GM23338 (cell line): ENCODE results near the gene SEMA5A. TPM values are rescaled to one million over a fixed set of nuclear protein-coding genes. Genes with fewer than 3 reads are reported as not detected.

Experiments used
- ATAC-seq: fragments of 200-7000 bp; cut with Tn5 transposase; 3 replicates; pipeline ENCODE4 v1.9.1; 2020
- DNase-seq: peaks from one replicate; pipeline ENCODE4 v3.0.0-alpha.2; 2015; ENCODE audit warnings: low spot score
- H2AFZ ChIP-seq: fragments of 200-600 bp; sonication (generic); 2 replicates; pipeline ENCODE4 v1.8.0; 2016; ENCODE audit warnings: antibody characterized with exemption, mild to moderate bottlenecking, moderate library complexity
- H3F3A ChIP-seq: fragments of 200-600 bp; sonication (generic); replicated peaks from 2 replicates; pipeline ENCODE4 v1.8.0; 2017; ENCODE audit warnings: antibody characterized with exemption, mixed run types, low read depth
- H3K27ac ChIP-seq: fragments of 200-600 bp; sonication (generic); 2 replicates; pipeline ENCODE4 v1.6.1; 2016; ENCODE audit warnings: low read depth
- H3K27me3 ChIP-seq: fragments of 200-600 bp; sonication (generic); 2 replicates; pipeline ENCODE4 v1.8.0; 2016; ENCODE audit warnings: mild to moderate bottlenecking, mixed run types, moderate library complexity; ENCODE audit not compliant: insufficient read depth
- H3K36me3 ChIP-seq: fragments of 200-600 bp; sonication (generic); 2 replicates; pipeline ENCODE4 v1.8.0; 2016; ENCODE audit warnings: mild to moderate bottlenecking; ENCODE audit not compliant: insufficient read depth
- H3K4me1 ChIP-seq: fragments of 200-600 bp; sonication (generic); 2 replicates; pipeline ENCODE4 v1.8.0; 2016; ENCODE audit warnings: mild to moderate bottlenecking, moderate library complexity; ENCODE audit not compliant: insufficient read depth
- H3K4me2 ChIP-seq: fragments of 200-600 bp; sonication (generic); 2 replicates; pipeline ENCODE4 v1.7.1; 2017; ENCODE audit warnings: mixed run types
- H3K4me3 ChIP-seq: fragments of 200-600 bp; sonication (generic); 2 replicates; pipeline ENCODE4 v1.6.1; 2016; ENCODE audit warnings: mixed run types
- H3K79me2 ChIP-seq: fragments of 200-600 bp; sonication (generic); replicated peaks from 2 replicates; pipeline ENCODE4 v1.8.0; 2017; ENCODE audit warnings: mild to moderate bottlenecking; ENCODE audit not compliant: insufficient read depth
- H3K9me2 ChIP-seq: fragments of 200-600 bp; sonication (generic); 2 replicates; pipeline ENCODE4 v1.8.0; 2017; ENCODE audit not compliant: insufficient read depth
- H4K20me1 ChIP-seq: fragments of 200-600 bp; sonication (generic); replicated peaks from 2 replicates; pipeline ENCODE4 v1.8.0; 2017; ENCODE audit warnings: mild to moderate bottlenecking; ENCODE audit not compliant: insufficient read depth
- H3K27ac Mint-ChIP-seq: 2 replicates; pipeline ENCODE4 v1.8.0; 2020; ENCODE audit warnings: inconsistent platforms, mild to moderate bottlenecking, moderate library complexity, mixed read lengths
- H3K27me3 Mint-ChIP-seq: 3 replicates; pipeline ENCODE4 v1.8.0; 2022; ENCODE audit warnings: low read depth, mild to moderate bottlenecking, moderate library complexity, mixed read lengths, inconsistent platforms; ENCODE audit not compliant: insufficient read depth, poor library complexity
- H3K36me3 Mint-ChIP-seq: 3 replicates; pipeline ENCODE4 v1.8.0; 2021; ENCODE audit warnings: low read depth, mild to moderate bottlenecking, inconsistent platforms, moderate library complexity, mixed read lengths
- H3K4me1 Mint-ChIP-seq: 3 replicates; pipeline ENCODE4 v1.8.0; 2020; ENCODE audit warnings: mild to moderate bottlenecking, inconsistent platforms, mixed read lengths
- H3K4me3 Mint-ChIP-seq: 3 replicates; pipeline ENCODE4 v1.8.0; 2021; ENCODE audit warnings: moderate library complexity, mild to moderate bottlenecking, inconsistent platforms, mixed read lengths
- H3K9me3 Mint-ChIP-seq: 3 replicates; pipeline ENCODE4 v1.8.0; 2020; ENCODE audit warnings: moderate library complexity, mild to moderate bottlenecking, inconsistent platforms, mixed read lengths
- JUNB ChIP-seq: IDR thresholded peaks from one replicate; pipeline ENCODE4 v1.6.1; 2016; ENCODE audit warnings: antibody characterized with exemption; ENCODE audit not compliant: unreplicated experiment
- NANOG ChIP-seq: IDR thresholded peaks from 2 replicates; pipeline ENCODE4 v1.6.1; 2016; ENCODE audit warnings: antibody characterized with exemption, borderline replicate concordance
- POLR2AphosphoS5 ChIP-seq: IDR thresholded peaks from 2 replicates; pipeline ENCODE4 v1.6.1; 2016; ENCODE audit warnings: antibody characterized with exemption, low read depth
- STAT1 ChIP-seq: IDR thresholded peaks from one replicate; pipeline ENCODE4 v1.6.1; 2016; ENCODE audit warnings: antibody characterized with exemption; ENCODE audit not compliant: unreplicated experiment
- ZNF114 ChIP-seq: fragments of 250-450 bp; sonication (Bioruptor Pico); IDR thresholded peaks from 2 replicates; pipeline ENCODE4 v1.5.0; 2020; ENCODE audit warnings: mild to moderate bottlenecking, moderate library complexity
- ZNF331 ChIP-seq: fragments of 250-450 bp; sonication (Bioruptor Pico); IDR thresholded peaks from 2 replicates; pipeline ENCODE4 v1.5.0; 2020; ENCODE audit warnings: low read depth, mild to moderate bottlenecking, moderate library complexity
- polyA plus RNA-seq: library from polyadenylated mRNA; unstranded; fragments of >200 nt; fragmentation: Nextera tagmentation; extraction: Ambion mirVana; gene quantifications from 2 replicates; pipeline ENCODE4 v1.2.1, GENCODE V29; 2016
- total RNA-seq: library from RNA; depleted of rRNA; stranded (reverse); fragments of >200 nt; shearing (Covaris generic); gene quantifications from 2 replicates; pipeline ENCODE4 v1.2.3, GENCODE V29; 2014
- TF ChIP-seq, protein P1 (sequence below), 2 experiments: fragments of 200-600 bp in 1 of 2; sonication (generic) in 1 of 2; conservative IDR thresholded peaks; 2 replicates each; pipeline versions ENCODE4 v1.5.1 to v1.6.1; 2016 to 2017; ENCODE audit warnings: antibody characterized with exemption in 2 of 2, low read depth in 2 of 2, mild to moderate bottlenecking in 2 of 2, moderate library complexity in 1 of 2
- TF ChIP-seq, protein P2 (sequence below): IDR thresholded peaks from one replicate; pipeline ENCODE4 v1.6.1; 2018; ENCODE audit warnings: antibody characterized with exemption; ENCODE audit not compliant: unreplicated experiment
- TF ChIP-seq, protein P3 (sequence below): fragments of 250-450 bp; sonication (Bioruptor Pico); IDR thresholded peaks from 2 replicates; pipeline ENCODE4 v1.5.0; 2020; ENCODE audit warnings: mild to moderate bottlenecking, moderate library complexity

Gene SEMA5A
- total and polyA plus RNA-seq, 2 experiments from 2014 or later, result 2.1 to 8.1 TPM

DNA sequence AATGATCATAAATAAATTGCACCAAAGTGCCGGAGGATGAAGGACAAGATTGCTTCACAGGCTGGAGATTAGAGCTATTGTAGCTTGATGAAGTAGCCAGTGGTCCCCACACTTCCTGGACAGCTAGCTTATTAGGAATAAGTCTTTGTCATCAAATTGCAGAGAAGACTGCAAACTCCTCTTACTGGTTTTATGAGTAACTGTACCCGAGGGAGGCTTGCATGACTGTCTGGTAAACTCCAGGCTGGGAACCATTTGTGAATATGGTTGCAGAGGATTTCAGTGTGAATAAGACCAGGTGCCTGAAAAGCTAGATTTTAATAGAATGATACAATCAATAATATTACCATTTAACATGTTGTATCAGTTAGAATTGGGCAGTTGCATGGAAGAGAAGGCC is 36.5 kb upstream of the SEMA5A start:
- no peak for DNase-seq
- no peaks in the 10 kb centered on the region for H3K4me1 ChIP-seq
- no peaks in the 10 kb centered on the region for H3K36me3 Mint-ChIP-seq
- TF ChIP-seq STAT1, result no peak
- TF ChIP-seq JUNB, result no peak
- TF ChIP-seq, protein P1, sequence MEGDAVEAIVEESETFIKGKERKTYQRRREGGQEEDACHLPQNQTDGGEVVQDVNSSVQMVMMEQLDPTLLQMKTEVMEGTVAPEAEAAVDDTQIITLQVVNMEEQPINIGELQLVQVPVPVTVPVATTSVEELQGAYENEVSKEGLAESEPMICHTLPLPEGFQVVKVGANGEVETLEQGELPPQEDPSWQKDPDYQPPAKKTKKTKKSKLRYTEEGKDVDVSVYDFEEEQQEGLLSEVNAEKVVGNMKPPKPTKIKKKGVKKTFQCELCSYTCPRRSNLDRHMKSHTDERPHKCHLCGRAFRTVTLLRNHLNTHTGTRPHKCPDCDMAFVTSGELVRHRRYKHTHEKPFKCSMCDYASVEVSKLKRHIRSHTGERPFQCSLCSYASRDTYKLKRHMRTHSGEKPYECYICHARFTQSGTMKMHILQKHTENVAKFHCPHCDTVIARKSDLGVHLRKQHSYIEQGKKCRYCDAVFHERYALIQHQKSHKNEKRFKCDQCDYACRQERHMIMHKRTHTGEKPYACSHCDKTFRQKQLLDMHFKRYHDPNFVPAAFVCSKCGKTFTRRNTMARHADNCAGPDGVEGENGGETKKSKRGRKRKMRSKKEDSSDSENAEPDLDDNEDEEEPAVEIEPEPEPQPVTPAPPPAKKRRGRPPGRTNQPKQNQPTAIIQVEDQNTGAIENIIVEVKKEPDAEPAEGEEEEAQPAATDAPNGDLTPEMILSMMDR (conservative IDR thresholded peaks at IDR 0.05; ENCODE audit: low read depth in 2 of 2), result no peak
- TF ChIP-seq ZNF114, result no peak
- TF ChIP-seq, protein P2, sequence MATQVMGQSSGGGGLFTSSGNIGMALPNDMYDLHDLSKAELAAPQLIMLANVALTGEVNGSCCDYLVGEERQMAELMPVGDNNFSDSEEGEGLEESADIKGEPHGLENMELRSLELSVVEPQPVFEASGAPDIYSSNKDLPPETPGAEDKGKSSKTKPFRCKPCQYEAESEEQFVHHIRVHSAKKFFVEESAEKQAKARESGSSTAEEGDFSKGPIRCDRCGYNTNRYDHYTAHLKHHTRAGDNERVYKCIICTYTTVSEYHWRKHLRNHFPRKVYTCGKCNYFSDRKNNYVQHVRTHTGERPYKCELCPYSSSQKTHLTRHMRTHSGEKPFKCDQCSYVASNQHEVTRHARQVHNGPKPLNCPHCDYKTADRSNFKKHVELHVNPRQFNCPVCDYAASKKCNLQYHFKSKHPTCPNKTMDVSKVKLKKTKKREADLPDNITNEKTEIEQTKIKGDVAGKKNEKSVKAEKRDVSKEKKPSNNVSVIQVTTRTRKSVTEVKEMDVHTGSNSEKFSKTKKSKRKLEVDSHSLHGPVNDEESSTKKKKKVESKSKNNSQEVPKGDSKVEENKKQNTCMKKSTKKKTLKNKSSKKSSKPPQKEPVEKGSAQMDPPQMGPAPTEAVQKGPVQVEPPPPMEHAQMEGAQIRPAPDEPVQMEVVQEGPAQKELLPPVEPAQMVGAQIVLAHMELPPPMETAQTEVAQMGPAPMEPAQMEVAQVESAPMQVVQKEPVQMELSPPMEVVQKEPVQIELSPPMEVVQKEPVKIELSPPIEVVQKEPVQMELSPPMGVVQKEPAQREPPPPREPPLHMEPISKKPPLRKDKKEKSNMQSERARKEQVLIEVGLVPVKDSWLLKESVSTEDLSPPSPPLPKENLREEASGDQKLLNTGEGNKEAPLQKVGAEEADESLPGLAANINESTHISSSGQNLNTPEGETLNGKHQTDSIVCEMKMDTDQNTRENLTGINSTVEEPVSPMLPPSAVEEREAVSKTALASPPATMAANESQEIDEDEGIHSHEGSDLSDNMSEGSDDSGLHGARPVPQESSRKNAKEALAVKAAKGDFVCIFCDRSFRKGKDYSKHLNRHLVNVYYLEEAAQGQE, result no peak
- TF ChIP-seq NANOG, result no peak
- no peak for TF ChIP-seq ZNF331 (CRISPR knock-in tag)
- H3K9me2 ChIP-seq, result no peaks in the 10 kb centered on the region
- H3K4me3 Mint-ChIP-seq, result no peak overlapping the region
- no peak overlapping the region for H3K27ac Mint-ChIP-seq
- H3K4me1 Mint-ChIP-seq, result no peaks in the 10 kb centered on the region
- no peak overlapping the region for H3K4me2 ChIP-seq
- H4K20me1 ChIP-seq, result no peaks in the 10 kb centered on the region
- H3K27ac ChIP-seq, result no peak overlapping the region
- H3K36me3 ChIP-seq, result no peaks in the 10 kb centered on the region
- no peaks in the 10 kb centered on the region for H3K27me3 ChIP-seq
- no peaks in the 10 kb centered on the region for H3K9me3 Mint-ChIP-seq
- no peaks in the 10 kb centered on the region for H3F3A ChIP-seq
- H3K27me3 Mint-ChIP-seq, result no peaks in the 10 kb centered on the region
- no peak overlapping the region for H3K4me3 ChIP-seq
- H2AFZ ChIP-seq, result no peak overlapping the region
- no peak for ATAC-seq
- H3K79me2 ChIP-seq, result no peaks in the 10 kb centered on the region

DNA sequence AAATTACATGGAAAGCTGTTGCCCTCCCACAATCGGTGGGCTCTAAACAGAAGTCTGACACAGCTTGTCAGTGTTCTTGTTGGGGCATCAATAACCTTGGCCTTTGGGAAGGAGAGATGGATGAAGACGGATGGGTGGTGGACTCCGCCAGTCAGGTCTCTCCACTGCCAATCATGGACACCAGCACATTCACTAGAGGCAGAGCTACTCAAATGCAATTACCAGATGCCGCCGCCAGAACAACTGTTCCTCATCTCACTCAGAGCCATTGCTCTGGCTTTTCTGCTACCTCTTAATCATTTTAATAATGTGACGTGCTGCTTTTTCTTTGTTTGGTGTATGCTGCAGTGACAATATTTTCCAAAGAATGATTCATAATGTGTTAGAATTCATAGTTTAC is 27.9 kb upstream of the SEMA5A start:
- no peak overlapping the region for H3K27ac Mint-ChIP-seq
- no peaks in the 10 kb centered on the region for H3K9me3 Mint-ChIP-seq
- H3K27ac ChIP-seq, result no peak overlapping the region
- H3K27me3 Mint-ChIP-seq, result no peaks in the 10 kb centered on the region
- H3F3A ChIP-seq, result no peaks in the 10 kb centered on the region
- DNase-seq (peak; percentile 6), ATAC-seq (no peak)
- H3K27me3 ChIP-seq, result no peaks in the 10 kb centered on the region
- H3K36me3 ChIP-seq, result no peaks in the 10 kb centered on the region
- H3K9me2 ChIP-seq, result no peaks in the 10 kb centered on the region
- H2AFZ ChIP-seq, result no peak overlapping the region
- no peak overlapping the region for H3K4me2 ChIP-seq
- H3K4me3 ChIP-seq, result no peak overlapping the region
- no peaks in the 10 kb centered on the region for H3K4me1 ChIP-seq
- H3K4me1 Mint-ChIP-seq, result no peaks in the 10 kb centered on the region; the same call in 2 of the 3 replicates
- H3K36me3 Mint-ChIP-seq, result no peaks in the 10 kb centered on the region
- H3K79me2 ChIP-seq, result no peaks in the 10 kb centered on the region
- H3K4me3 Mint-ChIP-seq, result no peak overlapping the region
- H4K20me1 ChIP-seq, result no peaks in the 10 kb centered on the region
- TF ChIP-seq POLR2AphosphoS5, result no peak
- TF ChIP-seq, protein P3, sequence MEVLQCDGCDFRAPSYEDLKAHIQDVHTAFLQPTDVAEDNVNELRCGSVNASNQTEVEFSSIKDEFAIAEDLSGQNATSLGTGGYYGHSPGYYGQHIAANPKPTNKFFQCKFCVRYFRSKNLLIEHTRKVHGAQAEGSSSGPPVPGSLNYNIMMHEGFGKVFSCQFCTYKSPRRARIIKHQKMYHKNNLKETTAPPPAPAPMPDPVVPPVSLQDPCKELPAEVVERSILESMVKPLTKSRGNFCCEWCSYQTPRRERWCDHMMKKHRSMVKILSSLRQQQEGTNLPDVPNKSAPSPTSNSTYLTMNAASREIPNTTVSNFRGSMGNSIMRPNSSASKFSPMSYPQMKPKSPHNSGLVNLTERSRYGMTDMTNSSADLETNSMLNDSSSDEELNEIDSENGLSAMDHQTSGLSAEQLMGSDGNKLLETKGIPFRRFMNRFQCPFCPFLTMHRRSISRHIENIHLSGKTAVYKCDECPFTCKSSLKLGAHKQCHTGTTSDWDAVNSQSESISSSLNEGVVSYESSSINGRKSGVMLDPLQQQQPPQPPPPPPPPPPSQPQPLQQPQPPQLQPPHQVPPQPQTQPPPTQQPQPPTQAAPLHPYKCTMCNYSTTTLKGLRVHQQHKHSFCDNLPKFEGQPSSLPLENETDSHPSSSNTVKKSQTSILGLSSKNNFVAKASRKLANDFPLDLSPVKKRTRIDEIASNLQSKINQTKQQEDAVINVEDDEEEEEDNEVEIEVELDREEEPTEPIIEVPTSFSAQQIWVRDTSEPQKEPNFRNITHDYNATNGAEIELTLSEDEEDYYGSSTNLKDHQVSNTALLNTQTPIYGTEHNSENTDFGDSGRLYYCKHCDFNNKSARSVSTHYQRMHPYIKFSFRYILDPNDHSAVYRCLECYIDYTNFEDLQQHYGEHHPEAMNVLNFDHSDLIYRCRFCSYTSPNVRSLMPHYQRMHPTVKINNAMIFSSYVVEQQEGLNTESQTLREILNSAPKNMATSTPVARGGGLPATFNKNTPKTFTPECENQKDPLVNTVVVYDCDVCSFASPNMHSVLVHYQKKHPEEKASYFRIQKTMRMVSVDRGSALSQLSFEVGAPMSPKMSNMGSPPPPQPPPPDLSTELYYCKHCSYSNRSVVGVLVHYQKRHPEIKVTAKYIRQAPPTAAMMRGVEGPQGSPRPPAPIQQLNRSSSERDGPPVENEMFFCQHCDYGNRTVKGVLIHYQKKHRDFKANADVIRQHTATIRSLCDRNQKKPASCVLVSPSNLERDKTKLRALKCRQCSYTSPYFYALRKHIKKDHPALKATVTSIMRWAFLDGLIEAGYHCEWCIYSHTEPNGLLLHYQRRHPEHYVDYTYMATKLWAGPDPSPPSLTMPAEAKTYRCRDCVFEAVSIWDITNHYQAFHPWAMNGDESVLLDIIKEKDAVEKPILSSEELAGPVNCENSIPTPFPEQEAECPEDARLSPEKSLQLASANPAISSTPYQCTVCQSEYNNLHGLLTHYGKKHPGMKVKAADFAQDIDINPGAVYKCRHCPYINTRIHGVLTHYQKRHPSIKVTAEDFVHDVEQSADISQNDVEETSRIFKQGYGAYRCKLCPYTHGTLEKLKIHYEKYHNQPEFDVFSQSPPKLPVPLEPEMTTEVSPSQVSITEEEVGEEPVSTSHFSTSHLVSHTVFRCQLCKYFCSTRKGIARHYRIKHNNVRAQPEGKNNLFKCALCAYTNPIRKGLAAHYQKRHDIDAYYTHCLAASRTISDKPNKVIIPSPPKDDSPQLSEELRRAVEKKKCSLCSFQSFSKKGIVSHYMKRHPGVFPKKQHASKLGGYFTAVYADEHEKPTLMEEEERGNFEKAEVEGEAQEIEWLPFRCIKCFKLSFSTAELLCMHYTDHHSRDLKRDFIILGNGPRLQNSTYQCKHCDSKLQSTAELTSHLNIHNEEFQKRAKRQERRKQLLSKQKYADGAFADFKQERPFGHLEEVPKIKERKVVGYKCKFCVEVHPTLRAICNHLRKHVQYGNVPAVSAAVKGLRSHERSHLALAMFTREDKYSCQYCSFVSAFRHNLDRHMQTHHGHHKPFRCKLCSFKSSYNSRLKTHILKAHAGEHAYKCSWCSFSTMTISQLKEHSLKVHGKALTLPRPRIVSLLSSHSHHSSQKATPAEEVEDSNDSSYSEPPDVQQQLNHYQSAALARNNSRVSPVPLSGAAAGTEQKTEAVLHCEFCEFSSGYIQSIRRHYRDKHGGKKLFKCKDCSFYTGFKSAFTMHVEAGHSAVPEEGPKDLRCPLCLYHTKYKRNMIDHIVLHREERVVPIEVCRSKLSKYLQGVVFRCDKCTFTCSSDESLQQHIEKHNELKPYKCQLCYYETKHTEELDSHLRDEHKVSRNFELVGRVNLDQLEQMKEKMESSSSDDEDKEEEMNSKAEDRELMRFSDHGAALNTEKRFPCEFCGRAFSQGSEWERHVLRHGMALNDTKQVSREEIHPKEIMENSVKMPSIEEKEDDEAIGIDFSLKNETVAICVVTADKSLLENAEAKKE (CRISPR knock-in tag), result no peak
- TF ChIP-seq, protein P1 (conservative IDR thresholded peaks at IDR 0.05; ENCODE audit: low read depth in 2 of 2), result no peak
